Skeletal muscle satellite cell (primary cell): Measurements from ENCODE around the gene MOB3B.

ENCODE experiments used
- H3K27me3 ChIP-seq: 2 replicates; pipeline ENCODE4 v1.7.0; 2013; ENCODE audit warnings: low read length; ENCODE audit not compliant: control insufficient read depth, insufficient read depth
- H3K36me3 ChIP-seq: 2 replicates; pipeline ENCODE4 v1.7.0; 2013; ENCODE audit warnings: mild to moderate bottlenecking, control low read depth, low read length; ENCODE audit not compliant: insufficient read depth
- H3K4me1 ChIP-seq: 2 replicates; pipeline ENCODE4 v1.7.0; 2013; ENCODE audit warnings: low read length; ENCODE audit not compliant: control insufficient read depth, insufficient read depth
- H3K4me2 ChIP-seq: 2 replicates; pipeline ENCODE4 v1.7.0; 2013; ENCODE audit warnings: mild to moderate bottlenecking, low read length
- H3K4me3 ChIP-seq: 2 replicates; pipeline ENCODE4 v1.7.0; 2013; ENCODE audit warnings: low read length
- H3K9ac ChIP-seq: 2 replicates; pipeline ENCODE4 v1.7.0; 2013; ENCODE audit warnings: mild to moderate bottlenecking, low read depth, low read length, moderate library complexity
- H3K9me3 ChIP-seq: replicated peaks from 2 replicates; pipeline ENCODE4 v1.7.0; 2013; ENCODE audit warnings: mild to moderate bottlenecking, control low read depth, low read length

Gene MOB3B

GRCh38 chr9:27382975-27383374 lies 146.6 kb downstream of the MOB3B start:
- H3K4me3 ChIP-seq: no peak overlapping the region
- H3K9me3 ChIP-seq: no peaks in the 10 kb centered on the region
- no peak overlapping the region for H3K9ac ChIP-seq
- H3K4me1 ChIP-seq: no peaks in the 10 kb centered on the region
- H3K27me3 ChIP-seq: peaks cover 4% of the 10 kb centered on the region
- H3K4me2 ChIP-seq: no peak overlapping the region
- no peaks in the 10 kb centered on the region for H3K36me3 ChIP-seq

GRCh38 chr9:27382308-27382707 lies 147.3 kb downstream of the MOB3B start:
- Histone ChIP-seq H3K4me2 (no peak overlapping the region), H3K4me1 (no peaks in the 10 kb centered on the region), H3K27me3 (peaks cover 4% of the 10 kb centered on the region), H3K9ac (no peak overlapping the region), H3K9me3 (no peaks in the 10 kb centered on the region), H3K36me3 (no peaks in the 10 kb centered on the region), H3K4me3 (no peak overlapping the region)

- H3K36me3 ChIP-seq: no peaks in the 10 kb centered on the region
- no peaks in the 10 kb centered on the region for H3K9me3 ChIP-seq
- H3K4me2 ChIP-seq: no peak overlapping the region
- no peak overlapping the region for H3K4me3 ChIP-seq
- no peaks in the 10 kb centered on the region for H3K27me3 ChIP-seq
- no peak overlapping the region for H3K9ac ChIP-seq
- H3K4me1 ChIP-seq: no peaks in the 10 kb centered on the region
Observed at GRCh38 chr9:27379311-27380251, 150.0 kb downstream of the MOB3B start.

GRCh38 chr9:27377811-27378456 lies 151.7 kb downstream of the MOB3B start:
- Histone ChIP-seq H3K36me3 (no peaks in the 10 kb centered on the region), H3K4me1 (no peaks in the 10 kb centered on the region), H3K27me3 (no peaks in the 10 kb centered on the region), H3K9me3 (no peaks in the 10 kb centered on the region), H3K4me2 (no peak overlapping the region), H3K4me3 (no peak overlapping the region), H3K9ac (no peak overlapping the region)

GRCh38 chr9:27377147-27377807 lies 152.3 kb downstream of the MOB3B start:
- Histone ChIP-seq H3K36me3 (no peaks in the 10 kb centered on the region), H3K9me3 (no peaks in the 10 kb centered on the region), H3K4me1 (no peaks in the 10 kb centered on the region), H3K27me3 (no peaks in the 10 kb centered on the region), H3K4me3 (no peak overlapping the region), H3K4me2 (no peak overlapping the region), H3K9ac (no peak overlapping the region)

GRCh38 chr9:27373851-27374250 lies 155.8 kb downstream of the MOB3B start:
- no peaks in the 10 kb centered on the region for H3K27me3 ChIP-seq
- no peaks in the 10 kb centered on the region for H3K4me1 ChIP-seq
- no peaks in the 10 kb centered on the region for H3K36me3 ChIP-seq
- no peaks in the 10 kb centered on the region for H3K9me3 ChIP-seq
- no peak overlapping the region for H3K4me3 ChIP-seq
- H3K4me2 ChIP-seq: no peak overlapping the region
- no peak overlapping the region for H3K9ac ChIP-seq

GRCh38 chr9:27372615-27373014 lies 157.0 kb downstream of the MOB3B start:
- Histone ChIP-seq H3K36me3 (no peaks in the 10 kb centered on the region), H3K4me1 (no peaks in the 10 kb centered on the region), H3K4me2 (no peak overlapping the region), H3K4me3 (no peak overlapping the region), H3K27me3 (peaks cover 8% of the 10 kb centered on the region), H3K9me3 (no peaks in the 10 kb centered on the region), H3K9ac (no peak overlapping the region)

GRCh38 chr9:27371382-27371781 lies 158.2 kb downstream of the MOB3B start:
- Histone ChIP-seq H3K4me3 (no peak overlapping the region), H3K27me3 (peaks cover 20% of the 10 kb centered on the region), H3K9me3 (no peaks in the 10 kb centered on the region), H3K4me2 (no peak overlapping the region), H3K4me1 (no peaks in the 10 kb centered on the region), H3K36me3 (no peaks in the 10 kb centered on the region), H3K9ac (no peak overlapping the region)

GRCh38 chr9:27369591-27369990 lies 160.0 kb downstream of the MOB3B start:
- Histone ChIP-seq H3K4me1 (no peaks in the 10 kb centered on the region), H3K27me3 (peaks cover 28% of the 10 kb centered on the region), H3K9me3 (no peaks in the 10 kb centered on the region), H3K36me3 (no peaks in the 10 kb centered on the region), H3K4me3 (no peak overlapping the region), H3K9ac (no peak overlapping the region), H3K4me2 (no peak overlapping the region)

- no peak overlapping the region for H3K9ac ChIP-seq
- H3K27me3 ChIP-seq: peaks cover 28% of the 10 kb centered on the region
- H3K4me1 ChIP-seq: no peaks in the 10 kb centered on the region
- no peak overlapping the region for H3K4me2 ChIP-seq
- no peaks in the 10 kb centered on the region for H3K36me3 ChIP-seq
- no peaks in the 10 kb centered on the region for H3K9me3 ChIP-seq
- no peak overlapping the region for H3K4me3 ChIP-seq
Observed at GRCh38 chr9:27368316-27368985, 161.2 kb downstream of the MOB3B start.

- Histone ChIP-seq H3K27me3 (peaks cover 28% of the 10 kb centered on the region), H3K4me1 (no peaks in the 10 kb centered on the region), H3K4me3 (no peak overlapping the region), H3K36me3 (no peaks in the 10 kb centered on the region), H3K9me3 (no peaks in the 10 kb centered on the region), H3K9ac (no peak overlapping the region), H3K4me2 (no peak overlapping the region)
Observed at GRCh38 chr9:27367921-27368315, 161.7 kb downstream of the MOB3B start.
